Common myeloid progenitor, CD34-positive (primary cell): Measurements from ENCODE around the gene DNAJA4. TPM values are rescaled to one million over a fixed set of nuclear protein-coding genes. Genes with fewer than 3 reads are reported as not detected.

Experiments used
- CTCF ChIA-PET: fragments of 350-600 bp; sonication (Branson Sonifier 250); formaldehyde crosslinking; loops from one replicate; lab custom pipeline; 2021; ENCODE audit warnings: antibody characterized with exemption; lab: Charles Lee
- POLR2A ChIA-PET: fragments of 350-600 bp; sonication (Branson Sonifier 250); formaldehyde crosslinking; loops from one replicate; lab custom pipeline; 2021; ENCODE audit warnings: antibody characterized with exemption; lab: Charles Lee
- DNase-seq, 3 donors: peaks; one replicate each; pipeline versions ENCODE4 v3.0.0 to v3.0.0-alpha.2; 2013
- H3K27ac ChIP-seq, 2 experiments: 1 replicate in 1 of 2; 2 replicates in 1 of 2; pipeline ENCODE4 v1.7.0; 2013; ENCODE audit warnings: inconsistent platforms in 2 of 2, low read length in 2 of 2, mild to moderate bottlenecking in 2 of 2, low read depth in 1 of 2, moderate library complexity in 1 of 2; ENCODE audit not compliant: severe bottlenecking in 2 of 2, insufficient read depth in 1 of 2, poor library complexity in 1 of 2
- H3K27me3 ChIP-seq, 5 experiments: replicated peaks in 2 of 5; 1 replicate in 3 of 5; 2 replicates in 2 of 5; pipeline versions ENCODE4 v1.6.1 to v1.7.0; 2013; ENCODE audit warnings: low read length in 4 of 5, mild to moderate bottlenecking in 2 of 5, moderate library complexity in 2 of 5, inconsistent platforms in 1 of 5; ENCODE audit not compliant: insufficient read depth in 5 of 5, control insufficient read depth in 4 of 5
- H3K36me3 ChIP-seq, 4 experiments: 1 replicate in 2 of 4; 2 replicates in 2 of 4; pipeline versions ENCODE4 v1.6.1 to v1.7.0; 2013; ENCODE audit warnings: low read length in 3 of 4, control low read depth in 1 of 4, mild to moderate bottlenecking in 1 of 4; ENCODE audit not compliant: control insufficient read depth in 4 of 4, insufficient read depth in 4 of 4
- H3K4me1 ChIP-seq, 4 experiments: 1 replicate in 3 of 4; 2 replicates in 1 of 4; pipeline versions ENCODE4 v1.6.1 to v1.7.1; 2013; ENCODE audit warnings: low read length in 3 of 4, mild to moderate bottlenecking in 3 of 4, control low read depth in 1 of 4, inconsistent platforms in 1 of 4, moderate library complexity in 1 of 4; ENCODE audit not compliant: control insufficient read depth in 4 of 4, insufficient read depth in 4 of 4; ENCODE audit errors: control extremely low read depth in 1 of 4
- H3K4me3 ChIP-seq, 7 experiments: 1 replicate in 4 of 7; 2 replicates in 3 of 7; pipeline versions ENCODE4 v1.5.1 to v1.7.0; 2013; ENCODE audit warnings: mild to moderate bottlenecking in 7 of 7, low read length in 6 of 7, moderate library complexity in 6 of 7, inconsistent platforms in 2 of 7, low read depth in 2 of 7, control low read depth in 1 of 7; ENCODE audit not compliant: insufficient read depth in 4 of 7, control insufficient read depth in 1 of 7; ENCODE audit errors: extremely low read depth in 1 of 7
- H3K9me3 ChIP-seq, 5 experiments: 1 replicate in 4 of 5; 2 replicates in 1 of 5; pipeline versions ENCODE4 v1.6.1 to v1.7.1; 2013; ENCODE audit warnings: low read length in 4 of 5, mild to moderate bottlenecking in 2 of 5, inconsistent platforms in 1 of 5, low read depth in 1 of 5, moderate library complexity in 1 of 5; ENCODE audit not compliant: control insufficient read depth in 4 of 5, insufficient read depth in 2 of 5; ENCODE audit errors: control extremely low read depth in 1 of 5
- WGBS: methylation state at CpG from one replicate; pipeline ENCODE4 v1.1.5; 2013; ENCODE audit not compliant: insufficient coverage; 5-methylcytosine and 5-hydroxymethylcytosine counted together
- polyA plus RNA-seq: library from polyadenylated mRNA; unstranded; fragments of 120-200 nt; gene quantifications from one replicate; pipeline ENCODE4 v1.2.1, GENCODE V29; 2013

Gene DNAJA4
- 17.8 TPM for polyA plus RNA-seq

- Histone ChIP-seq H3K4me3 (peak within 1 kb of the TSS; percentile 37 to 81 (median 66)), H3K27me3 (peaks cover 0 to 5% (median 0%) of the 10 kb centered on the region in 5 experiments), H3K4me1 (peaks cover 0 to 13% (median 8%) of the 10 kb centered on the region in 4 experiments), H3K27ac (no peak within 1 kb of the TSS), H3K36me3 (no peaks in the 10 kb centered on the region), H3K9me3 (no peaks in the 10 kb centered on the region)
- ChIA-PET CTCF (interaction anchor here (1.6 to 2.5 kb wide), 2 partner anchors 11 to 17 kb away, joined by 8 to 14 read pairs; no protein-coding TSS in a partner anchor), POLR2A (interaction anchor here (0.6 to 1.3 kb wide), 3 partner anchors 12 to 211 kb away, joined by 3 to 4 read pairs (median 4); partner anchors contain the start of gene SKIC8)
- peak; percentile 73 to 83 (median 78) for DNase-seq
- 9% methylated on average over 79 of the region's 107 CpGs for WGBS
Observed at GRCh38 chr15:78264304-78265136, at the start of gene DNAJA4. Gene DNAJA4 (plus strand): TSS chr15:78264562. CDS start chr15:78264764, 202 bp downstream.

GRCh38 chr15:78216276-78217104 is 47.9 kb upstream of the DNAJA4 start:
- ChIA-PET POLR2A (no interaction called here), CTCF (no interaction called here)
- no peak overlapping the region for H3K4me3 ChIP-seq
- DNase-seq = no peak
- H3K36me3 ChIP-seq = no peaks in the 10 kb centered on the region
- peaks cover 0 to 2% (median under 1%) of the 10 kb centered on the region in 4 experiments for H3K4me1 ChIP-seq
- no peaks in the 10 kb centered on the region for H3K27me3 ChIP-seq
- no peaks in the 10 kb centered on the region for H3K9me3 ChIP-seq
- H3K27ac ChIP-seq = no peak overlapping the region
- WGBS = 96% methylated on average over 7 of the region's 7 CpGs

GRCh38 chr15:78220713-78221112 is 43.6 kb upstream of the DNAJA4 start:
- Histone ChIP-seq H3K4me1 (no peaks in the 10 kb centered on the region), H3K9me3 (no peaks in the 10 kb centered on the region), H3K4me3 (no peak overlapping the region), H3K36me3 (no peaks in the 10 kb centered on the region), H3K27me3 (no peaks in the 10 kb centered on the region), H3K27ac (no peak overlapping the region)
- no peak for DNase-seq
- ChIA-PET POLR2A (no interaction called here), CTCF (no interaction called here)
- no CpG with 5 or more reads among the region's 1 CpG for WGBS

- H3K36me3 ChIP-seq = no peaks in the 10 kb centered on the region
- DNase-seq = no peak
- no peaks in the 10 kb centered on the region for H3K27me3 ChIP-seq
- no peaks in the 10 kb centered on the region for H3K9me3 ChIP-seq
- H3K4me3 ChIP-seq = no peak overlapping the region
- H3K4me1 ChIP-seq = no peaks in the 10 kb centered on the region
- WGBS = 100% methylated on average over 1 of the region's 5 CpGs
- CTCF ChIA-PET = no interaction called here
- POLR2A ChIA-PET = no interaction called here
- no peak overlapping the region for H3K27ac ChIP-seq
Observed at GRCh38 chr15:78222745-78223395, 41.5 kb upstream of the DNAJA4 start.

- ChIA-PET CTCF (no interaction called here), POLR2A (no interaction called here)
- H3K27ac ChIP-seq = no peak overlapping the region
- no peaks in the 10 kb centered on the region for H3K4me1 ChIP-seq
- no peak for DNase-seq
- H3K27me3 ChIP-seq = no peaks in the 10 kb centered on the region
- H3K4me3 ChIP-seq = no peak overlapping the region
- 84% methylated on average over 3 of the region's 4 CpGs for WGBS
- H3K36me3 ChIP-seq = no peaks in the 10 kb centered on the region
- no peaks in the 10 kb centered on the region for H3K9me3 ChIP-seq
Observed at GRCh38 chr15:78223396-78224022, 40.9 kb upstream of the DNAJA4 start.

GRCh38 chr15:78224023-78224411 is 40.3 kb upstream of the DNAJA4 start:
- DNase-seq = no peak
- Histone ChIP-seq H3K27ac (no peak overlapping the region), H3K9me3 (no peaks in the 10 kb centered on the region), H3K27me3 (no peaks in the 10 kb centered on the region), H3K4me1 (no peaks in the 10 kb centered on the region), H3K4me3 (no peak overlapping the region), H3K36me3 (no peaks in the 10 kb centered on the region)
- POLR2A ChIA-PET = no interaction called here
- CTCF ChIA-PET = no interaction called here
- 91% methylated on average over 1 of the region's 2 CpGs for WGBS
